Activated T-cell treated with anti-CD3 and anti-CD28 coated beads, Interleukin-2, amount 50 U/mL, for 4 hours (primary cell): Measurements from ENCODE around the gene PCK2. TPM values are rescaled to one million over a fixed set of nuclear protein-coding genes. Genes with fewer than 3 reads are reported as not detected.
A peak's percentile ranks its signal among the peaks of the same experiment; 100 is the strongest.

Experiments used
- ATAC-seq, 2 donors: fragments of 200-7000 bp; cut with Tn5 transposase; one replicate each; pipeline ENCODE4 v1.10.0; 2021
- DNase-seq: peaks from one replicate; pipeline ENCODE4 v3.0.0-alpha.2; 2020
- H3K27me3 Mint-ChIP-seq: one replicate; pipeline ENCODE4 v1.8.0; 2021; ENCODE audit warnings: low read depth, mixed read lengths
- H3K36me3 Mint-ChIP-seq: one replicate; pipeline ENCODE4 v1.8.0; 2022; ENCODE audit warnings: mixed read lengths; ENCODE audit not compliant: insufficient read depth
- H3K4me1 Mint-ChIP-seq: one replicate; pipeline ENCODE4 v1.8.0; 2021; ENCODE audit warnings: low read depth, mixed read lengths
- H3K4me3 Mint-ChIP-seq: one replicate; pipeline ENCODE4 v1.8.0; 2021; ENCODE audit warnings: mild to moderate bottlenecking, moderate library complexity, mixed read lengths
- H3K9me3 Mint-ChIP-seq: one replicate; pipeline ENCODE4 v1.8.0; 2021; ENCODE audit warnings: mixed read lengths
- total RNA-seq, 3 donors: library from RNA; stranded (reverse); gene quantifications; one replicate each; pipeline ENCODE4 v1.2.1, GENCODE V29; 2021

Gene PCK2
- total RNA-seq, 3 donors from 2014 or later: 38.7 to 69.4 (median 47.9) TPM

- H3K9me3 Mint-ChIP-seq: no peaks in the 10 kb centered on the region
- H3K4me3 Mint-ChIP-seq: no peak overlapping the region
- H3K27me3 Mint-ChIP-seq: no peaks in the 10 kb centered on the region
- H3K36me3 Mint-ChIP-seq: no peaks in the 10 kb centered on the region
- no peak for DNase-seq
- H3K4me1 Mint-ChIP-seq: peaks cover 19% of the 10 kb centered on the region
- no peak for ATAC-seq
Measured at GRCh38 chr14:24078146-24078545, 16.0 kb upstream of the PCK2 start.

- Mint-ChIP-seq H3K27me3 (no peaks in the 10 kb centered on the region), H3K4me3 (no peak overlapping the region), H3K9me3 (no peaks in the 10 kb centered on the region), H3K4me1 (peaks cover 19% of the 10 kb centered on the region), H3K36me3 (no peaks in the 10 kb centered on the region)
- no peak for DNase-seq
- no peak for ATAC-seq
Measured at GRCh38 chr14:24079491-24080141, 14.5 kb upstream of the PCK2 start.

- no peak for ATAC-seq
- DNase-seq: no peak
- Mint-ChIP-seq H3K9me3 (no peaks in the 10 kb centered on the region), H3K27me3 (no peaks in the 10 kb centered on the region), H3K4me3 (peak overlapping the region; percentile 79), H3K4me1 (peaks cover 19% of the 10 kb centered on the region), H3K36me3 (no peaks in the 10 kb centered on the region)
Measured at GRCh38 chr14:24080142-24080530, 14.0 kb upstream of the PCK2 start.

- peak; percentile 94 to 95 for ATAC-seq
- peak overlapping the region; percentile 79 for H3K4me3 Mint-ChIP-seq
- peak; percentile 55 for DNase-seq
- H3K27me3 Mint-ChIP-seq: no peaks in the 10 kb centered on the region
- H3K9me3 Mint-ChIP-seq: no peaks in the 10 kb centered on the region
- peaks cover 19% of the 10 kb centered on the region for H3K4me1 Mint-ChIP-seq
- no peaks in the 10 kb centered on the region for H3K36me3 Mint-ChIP-seq
Measured at GRCh38 chr14:24080888-24081738, 13.0 kb upstream of the PCK2 start.

GRCh38 chr14:24081739-24082211, 12.3 kb upstream of the PCK2 start:
- Mint-ChIP-seq H3K4me3 (peak overlapping the region; percentile 71), H3K9me3 (no peaks in the 10 kb centered on the region), H3K27me3 (no peaks in the 10 kb centered on the region), H3K4me1 (peaks cover 19% of the 10 kb centered on the region), H3K36me3 (no peaks in the 10 kb centered on the region)
- ATAC-seq (no peak), DNase-seq (no peak)

GRCh38 chr14:24082411-24083080, 11.6 kb upstream of the PCK2 start:
- no peak for ATAC-seq

GRCh38 chr14:24083462-24083861, 10.6 kb upstream of the PCK2 start:
- Mint-ChIP-seq H3K27me3 (no peaks in the 10 kb centered on the region), H3K9me3 (no peaks in the 10 kb centered on the region), H3K4me3 (no peak overlapping the region), H3K4me1 (peaks cover 19% of the 10 kb centered on the region), H3K36me3 (no peaks in the 10 kb centered on the region)
- DNase-seq (no peak), ATAC-seq (no peak)

More at GRCh38 chr14:24082411-24083080, 11.6 kb upstream of the PCK2 start:
- Mint-ChIP-seq H3K4me3 (peak overlapping the region; percentile 71), H3K9me3 (no peaks in the 10 kb centered on the region), H3K36me3 (no peaks in the 10 kb centered on the region), H3K4me1 (peaks cover 19% of the 10 kb centered on the region), H3K27me3 (no peaks in the 10 kb centered on the region)
- DNase-seq: no peak

GRCh38 chr14:24084440-24084839, 9.7 kb upstream of the PCK2 start:
- H3K9me3 Mint-ChIP-seq: no peaks in the 10 kb centered on the region
- no peaks in the 10 kb centered on the region for H3K36me3 Mint-ChIP-seq
- H3K27me3 Mint-ChIP-seq: no peaks in the 10 kb centered on the region
- peaks cover 17% of the 10 kb centered on the region for H3K4me1 Mint-ChIP-seq
- H3K4me3 Mint-ChIP-seq: no peak overlapping the region
- ATAC-seq: no peak
- no peak for DNase-seq

- no peak for ATAC-seq
- no peaks in the 10 kb centered on the region for H3K9me3 Mint-ChIP-seq
- no peaks in the 10 kb centered on the region for H3K27me3 Mint-ChIP-seq
- DNase-seq: no peak
- H3K4me1 Mint-ChIP-seq: peaks cover 20% of the 10 kb centered on the region
- H3K36me3 Mint-ChIP-seq: no peaks in the 10 kb centered on the region
- H3K4me3 Mint-ChIP-seq: no peak overlapping the region
Measured at GRCh38 chr14:24085215-24085614, 8.9 kb upstream of the PCK2 start.

- H3K36me3 Mint-ChIP-seq: no peaks in the 10 kb centered on the region
- no peak overlapping the region for H3K4me3 Mint-ChIP-seq
- no peak for DNase-seq
- H3K9me3 Mint-ChIP-seq: no peaks in the 10 kb centered on the region
- H3K27me3 Mint-ChIP-seq: no peaks in the 10 kb centered on the region
- peaks cover 16% of the 10 kb centered on the region for H3K4me1 Mint-ChIP-seq
- ATAC-seq: no peak
Measured at GRCh38 chr14:24086193-24086955, 7.7 kb upstream of the PCK2 start.

- H3K9me3 Mint-ChIP-seq: no peaks in the 10 kb centered on the region
- H3K4me3 Mint-ChIP-seq: no peak overlapping the region
- no peak for DNase-seq
- ATAC-seq: no peak
- H3K36me3 Mint-ChIP-seq: no peaks in the 10 kb centered on the region
- H3K27me3 Mint-ChIP-seq: no peaks in the 10 kb centered on the region
- peaks cover 13% of the 10 kb centered on the region for H3K4me1 Mint-ChIP-seq
Measured at GRCh38 chr14:24087004-24087403, 7.1 kb upstream of the PCK2 start.

- H3K36me3 Mint-ChIP-seq: no peaks in the 10 kb centered on the region
Measured at GRCh38 chr14:24088095-24088494, 6.0 kb upstream of the PCK2 start.

GRCh38 chr14:24089890-24090289, 4.2 kb upstream of the PCK2 start:
- no peak for ATAC-seq
- Mint-ChIP-seq H3K9me3 (no peaks in the 10 kb centered on the region), H3K4me1 (peaks cover 19% of the 10 kb centered on the region), H3K36me3 (no peaks in the 10 kb centered on the region), H3K27me3 (no peaks in the 10 kb centered on the region), H3K4me3 (no peak overlapping the region)
- DNase-seq: no peak

More at GRCh38 chr14:24088095-24088494, 6.0 kb upstream of the PCK2 start:
- Mint-ChIP-seq H3K9me3 (no peaks in the 10 kb centered on the region), H3K27me3 (no peaks in the 10 kb centered on the region), H3K4me1 (peaks cover 12% of the 10 kb centered on the region), H3K4me3 (no peak overlapping the region)
- DNase-seq (no peak), ATAC-seq (no peak)

- no peaks in the 10 kb centered on the region for H3K9me3 Mint-ChIP-seq
- peaks cover 34% of the 10 kb centered on the region for H3K4me1 Mint-ChIP-seq
- peak overlapping the region; percentile 97 for H3K4me3 Mint-ChIP-seq
- DNase-seq (no peak), ATAC-seq (no peak)
- peaks cover 10% of the 10 kb centered on the region for H3K36me3 Mint-ChIP-seq
- no peaks in the 10 kb centered on the region for H3K27me3 Mint-ChIP-seq
Measured at GRCh38 chr14:24092110-24092504, 2.0 kb upstream of the PCK2 start.
